ENCODE measurements around the gene MRPL49. TPM values are rescaled to one million over a fixed set of nuclear protein-coding genes. Genes with fewer than 3 reads are reported as not detected.

Gene MRPL49
- total RNA-seq, 1 experiment from 2014 or later: 73.4 TPM

- H2AFZ ChIP-seq (ENCODE audit: low read length): no peak overlapping the region
- H2BK12ac ChIP-seq (ENCODE audit: insufficient read length, low read depth, low read length): no peak overlapping the region
- no peak for TF ChIP-seq CTCF (conservative IDR thresholded peaks at IDR 0.05)
- H2BK120ac ChIP-seq (ENCODE audit: low read depth, low read length, poor library complexity, severe bottlenecking): no peak overlapping the region
- H3K9me3 ChIP-seq (ENCODE audit: control insufficient read depth, low read depth, low read length): no peaks in the 10 kb centered on the region
- no peak overlapping the region for H2BK20ac ChIP-seq (ENCODE audit: low read depth, low read length, poor library complexity, severe bottlenecking)
- H3K79me2 ChIP-seq (ENCODE audit: insufficient read depth, low read length): peaks cover 9% of the 10 kb centered on the region; the same call in 1 of the 2 replicates
- H3K18ac ChIP-seq (ENCODE audit: insufficient read length, low read depth, low read length): no peak overlapping the region
- peaks cover 6% of the 10 kb centered on the region for H3K23me2 ChIP-seq (ENCODE audit: insufficient read length, low read depth, low read length, poor library complexity, severe bottlenecking)
- no peaks in the 10 kb centered on the region for H3K27me3 ChIP-seq (ENCODE audit: insufficient read depth, low read length)
- H3K4me3 Mint-ChIP-seq: peak overlapping the region in 1 of 2 experiments; percentile 42; a peak in 1 of 5 replicates
- no peak overlapping the region for H4K91ac ChIP-seq (ENCODE audit: insufficient read length, low read depth, low read length)
- no peaks in the 10 kb centered on the region for H3K27me3 Mint-ChIP-seq (ENCODE audit: low read depth)
- H4K5ac ChIP-seq (ENCODE audit: insufficient read length, low read depth, low read length): no peak overlapping the region
- H3K27ac ChIP-seq (ENCODE audit: insufficient read length, low read depth, low read length): no peak overlapping the region
- no peak overlapping the region for H3K4ac ChIP-seq (ENCODE audit: low read depth, low read length)
- H2BK15ac ChIP-seq (ENCODE audit: low read depth, low read length): no peak overlapping the region
- no peak overlapping the region for H3K27ac Mint-ChIP-seq
- no CpG with 5 or more reads among the region's 12 CpGs for WGBS (ENCODE audit: extremely low coverage, insufficient read length, low lambda C conversion rate)
- H3K4me1 Mint-ChIP-seq: peaks cover 4 to 15% of the 10 kb centered on the region in 2 experiments
- H3K79me1 ChIP-seq (ENCODE audit: insufficient read depth, low read depth, low read length, poor library complexity, severe bottlenecking): peaks cover 5% of the 10 kb centered on the region
- peaks cover 26 to 60% (median 59%) of the 10 kb centered on the region in 3 experiments for H3K36me3 Mint-ChIP-seq (ENCODE audit: insufficient read depth in 1 of 3, low read depth in 3 of 3)
- no peaks in the 10 kb centered on the region for H3K4me1 ChIP-seq (ENCODE audit: insufficient read depth, low read length)
- no peak overlapping the region for H3K23ac ChIP-seq (ENCODE audit: insufficient read length, low read depth, low read length)
- no peak overlapping the region for H4K8ac ChIP-seq (replicated peaks; ENCODE audit: insufficient read length, low read depth, low read length)
- no peak overlapping the region for H3T11ph ChIP-seq (ENCODE audit: low read length)
- no peaks in the 10 kb centered on the region for H4K20me1 ChIP-seq (ENCODE audit: control insufficient read depth, insufficient read depth, insufficient read length)
- no peak overlapping the region for H3K14ac ChIP-seq (ENCODE audit: insufficient read depth, low read length)
- H3K4me2 ChIP-seq (ENCODE audit: insufficient read depth, insufficient read length, low read length): no peak overlapping the region
- no peaks in the 10 kb centered on the region for H3K9me3 Mint-ChIP-seq
- H2AK5ac ChIP-seq (ENCODE audit: insufficient read length, low read length): no peak overlapping the region
- DNase-seq: no peak
- no peak overlapping the region for H3K56ac ChIP-seq (ENCODE audit: insufficient read length, low read depth, low read length)
- H3K9ac ChIP-seq (ENCODE audit: extremely low read depth, insufficient read length, low read length): no peak overlapping the region
- no peak overlapping the region for H2BK5ac ChIP-seq (ENCODE audit: insufficient read length, low read length)
Observed at GRCh38 chr11:65125197-65126056, 3.3 kb downstream of the MRPL49 start.
